Hepatocyte (in vitro differentiated cells): ENCODE results near the gene EXD3. TPM values are rescaled to one million over a fixed set of nuclear protein-coding genes. Genes with fewer than 3 reads are reported as not detected.
"Not testable (repeated sequence)": the region's sequence is repeated elsewhere in the genome, so short reads cannot be mapped to it uniquely, and the experiment has no call there.

Experiments
- DNase-seq: peaks from one replicate; pipeline ENCODE4 v3.0.0-alpha.2; 2016; ENCODE audit warnings: low spot score
- H2AFZ ChIP-seq: fragments of 200-600 bp; sonication (generic); 2 replicates; pipeline ENCODE4 v1.6.0; 2016; ENCODE audit warnings: antibody characterized with exemption, mild to moderate bottlenecking
- H3K27ac ChIP-seq: fragments of 200-600 bp; sonication (generic); 2 replicates; pipeline ENCODE4 v1.5.1; 2016; ENCODE audit warnings: mild to moderate bottlenecking
- H3K27me3 ChIP-seq: fragments of 200-600 bp; sonication (generic); 2 replicates; pipeline ENCODE4 v1.6.1; 2016
- H3K36me3 ChIP-seq: fragments of 200-600 bp; sonication (generic); replicated peaks from 2 replicates; pipeline ENCODE4 v1.5.1; 2016; ENCODE audit warnings: low read depth; ENCODE audit not compliant: insufficient read depth
- H3K4me1 ChIP-seq: fragments of 200-600 bp; sonication (generic); 2 replicates; pipeline ENCODE4 v1.5.1; 2016; ENCODE audit warnings: mild to moderate bottlenecking, moderate library complexity; ENCODE audit not compliant: insufficient read depth
- H3K4me2 ChIP-seq: fragments of 200-600 bp; sonication (generic); 2 replicates; pipeline ENCODE4 v1.6.0; 2016
- H3K4me3 ChIP-seq: fragments of 200-600 bp; sonication (generic); 2 replicates; pipeline ENCODE4 v1.5.1; 2016; ENCODE audit warnings: mild to moderate bottlenecking
- H3K79me2 ChIP-seq: fragments of 200-600 bp; sonication (generic); 2 replicates; pipeline ENCODE4 v1.6.0; 2017; ENCODE audit warnings: mild to moderate bottlenecking
- H3K9me2 ChIP-seq: fragments of 200-600 bp; sonication (generic); replicated peaks from 2 replicates; pipeline ENCODE4 v1.6.0; 2017; ENCODE audit warnings: mild to moderate bottlenecking; ENCODE audit not compliant: insufficient read depth
- H3K9me3 ChIP-seq: fragments of 200-600 bp; sonication (generic); 2 replicates; pipeline ENCODE4 v1.5.1; 2016; ENCODE audit warnings: low read depth, mild to moderate bottlenecking
- H4K20me1 ChIP-seq: fragments of 200-600 bp; sonication (generic); 2 replicates; pipeline ENCODE4 v1.6.0; 2016; ENCODE audit warnings: mild to moderate bottlenecking; ENCODE audit not compliant: insufficient read depth, poor library complexity, severe bottlenecking
- EZH2 ChIP-seq: fragments of 200-600 bp; sonication (generic); IDR thresholded peaks from 2 replicates; pipeline ENCODE4 v1.6.1; 2016; ENCODE audit warnings: antibody characterized with exemption, mild to moderate bottlenecking, borderline replicate concordance
- EZH2phosphoT487 ChIP-seq: fragments of 200-600 bp; sonication (generic); IDR thresholded peaks from one replicate; pipeline ENCODE4 v1.6.1; 2018; ENCODE audit warnings: antibody characterized with exemption, mild to moderate bottlenecking, low read depth, moderate library complexity; ENCODE audit not compliant: unreplicated experiment, severe bottlenecking
- WGBS: methylation state at CpG from one replicate; pipeline ENCODE4 v1.1.6; 2016; ENCODE audit warnings: low lambda C conversion rate; ENCODE audit errors: missing lambda C conversion rate; 5-methylcytosine and 5-hydroxymethylcytosine counted together
- polyA plus RNA-seq: library from polyadenylated mRNA; unstranded; fragments of >200 nt; fragmentation: Nextera tagmentation; extraction: Ambion mirVana; gene quantifications from 2 replicates; pipeline ENCODE4 v1.2.1, GENCODE V29; 2016
- total RNA-seq: library from RNA; depleted of rRNA; stranded (reverse); fragments of >200 nt; gene quantifications from 2 replicates; pipeline ENCODE4 v1.2.3, GENCODE V29; 2014
- TF ChIP-seq, protein P1 (sequence below): fragments of 200-600 bp; sonication (generic); IDR thresholded peaks from 2 replicates; pipeline ENCODE4 v1.5.1; 2016; ENCODE audit warnings: antibody characterized with exemption, mild to moderate bottlenecking; ENCODE audit not compliant: poor library complexity

Gene EXD3
- total and polyA plus RNA-seq, 2 experiments from 2014 or later: 11.8 to 21.6 TPM

DNA sequence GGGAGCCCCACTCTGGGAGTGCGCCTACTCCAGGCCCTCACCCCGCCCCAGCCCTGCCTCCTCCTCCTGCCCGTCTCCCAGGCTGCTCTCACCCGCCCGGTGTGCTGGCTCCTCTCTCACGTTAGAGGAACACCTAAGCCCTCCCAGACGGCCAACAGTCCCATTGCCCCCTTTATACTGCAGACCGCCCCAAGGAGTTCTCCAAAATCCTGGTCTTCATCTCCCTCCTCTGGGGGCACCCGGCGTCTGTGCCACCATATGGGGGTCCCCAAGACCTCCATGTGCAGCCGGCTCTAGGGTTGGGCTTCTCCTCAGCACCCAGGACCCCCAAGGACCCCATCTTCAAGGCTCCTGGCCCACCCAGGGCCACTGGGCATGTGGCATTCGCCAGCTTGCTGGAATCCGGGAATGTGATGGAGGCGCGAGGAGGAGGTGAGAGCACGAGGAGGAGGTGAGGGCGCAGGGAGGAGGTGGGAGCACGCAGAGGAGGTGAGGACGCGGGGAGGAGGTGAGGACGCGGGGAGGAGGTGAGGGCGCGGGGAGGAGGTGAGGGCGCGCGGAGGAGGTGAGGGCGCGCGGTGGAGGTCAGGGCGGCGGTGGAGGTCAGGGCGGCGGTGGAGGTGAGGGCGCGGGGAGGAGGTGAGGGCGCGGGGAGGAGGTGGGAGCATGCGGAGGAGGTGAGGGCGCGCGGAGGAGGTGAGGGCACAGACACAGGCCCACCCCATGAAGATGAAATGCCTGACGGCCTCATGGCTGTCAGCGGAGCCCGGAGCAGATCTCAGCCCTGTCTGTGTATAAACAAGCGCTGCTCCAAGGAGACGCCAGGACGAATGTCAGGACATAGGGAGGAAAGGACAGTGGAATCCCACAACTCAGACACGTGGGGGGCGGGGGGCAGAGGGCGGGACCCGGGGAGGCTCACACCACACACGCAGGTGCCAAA lies 41.2 kb downstream of the EXD3 start:
- TF ChIP-seq EZH2: no peak
- TF ChIP-seq, protein P1, sequence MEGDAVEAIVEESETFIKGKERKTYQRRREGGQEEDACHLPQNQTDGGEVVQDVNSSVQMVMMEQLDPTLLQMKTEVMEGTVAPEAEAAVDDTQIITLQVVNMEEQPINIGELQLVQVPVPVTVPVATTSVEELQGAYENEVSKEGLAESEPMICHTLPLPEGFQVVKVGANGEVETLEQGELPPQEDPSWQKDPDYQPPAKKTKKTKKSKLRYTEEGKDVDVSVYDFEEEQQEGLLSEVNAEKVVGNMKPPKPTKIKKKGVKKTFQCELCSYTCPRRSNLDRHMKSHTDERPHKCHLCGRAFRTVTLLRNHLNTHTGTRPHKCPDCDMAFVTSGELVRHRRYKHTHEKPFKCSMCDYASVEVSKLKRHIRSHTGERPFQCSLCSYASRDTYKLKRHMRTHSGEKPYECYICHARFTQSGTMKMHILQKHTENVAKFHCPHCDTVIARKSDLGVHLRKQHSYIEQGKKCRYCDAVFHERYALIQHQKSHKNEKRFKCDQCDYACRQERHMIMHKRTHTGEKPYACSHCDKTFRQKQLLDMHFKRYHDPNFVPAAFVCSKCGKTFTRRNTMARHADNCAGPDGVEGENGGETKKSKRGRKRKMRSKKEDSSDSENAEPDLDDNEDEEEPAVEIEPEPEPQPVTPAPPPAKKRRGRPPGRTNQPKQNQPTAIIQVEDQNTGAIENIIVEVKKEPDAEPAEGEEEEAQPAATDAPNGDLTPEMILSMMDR: no peak
- no peak for TF ChIP-seq EZH2phosphoT487
- 92% methylated on average over 28 of the region's 53 CpGs for whole genome bisulfite sequencing

DNA sequence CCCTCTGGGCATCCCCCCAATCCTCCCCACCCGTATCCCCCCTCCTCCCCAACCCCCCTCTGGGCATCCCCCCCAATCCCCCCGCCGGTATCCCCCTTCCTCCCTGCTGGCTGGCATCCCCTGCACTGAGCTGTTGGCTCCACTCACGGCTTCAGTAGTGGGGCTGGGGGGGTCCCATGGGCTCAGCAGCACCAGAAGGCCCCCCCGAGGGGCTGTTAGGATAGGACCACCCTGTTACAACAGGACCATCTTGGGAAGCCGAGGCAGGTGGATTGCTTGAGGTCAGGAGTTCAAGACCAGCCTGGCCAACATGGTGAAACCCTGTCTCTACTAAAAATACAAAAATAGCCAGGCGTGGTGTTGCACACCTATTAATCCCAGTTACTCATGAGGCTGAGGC lies 42.4 kb downstream of the EXD3 start:
- H3K4me3 ChIP-seq: no peak overlapping the region
- no peak for TF ChIP-seq EZH2
- TF ChIP-seq EZH2phosphoT487: no peak
- H3K27me3 ChIP-seq: no peaks in the 10 kb centered on the region
- no peaks in the 10 kb centered on the region for H3K4me1 ChIP-seq
- H4K20me1 ChIP-seq: no peaks in the 10 kb centered on the region
- no peak overlapping the region for H3K4me2 ChIP-seq
- H3K79me2 ChIP-seq: no peaks in the 10 kb centered on the region
- no peak overlapping the region for H3K27ac ChIP-seq
- DNase-seq: no peak
- no peak overlapping the region for H2AFZ ChIP-seq
- H3K36me3 ChIP-seq: no peaks in the 10 kb centered on the region
- no peaks in the 10 kb centered on the region for H3K9me3 ChIP-seq
- 88% methylated on average over 4 of the region's 7 CpGs for WGBS
- H3K9me2 ChIP-seq: no peaks in the 10 kb centered on the region

More for the DNA sequence above, 41.2 kb downstream of the EXD3 start:
- no peak overlapping the region for H3K27ac ChIP-seq
- no peaks in the 10 kb centered on the region for H4K20me1 ChIP-seq
- no peaks in the 10 kb centered on the region for H3K9me2 ChIP-seq
- no peak overlapping the region for H3K4me2 ChIP-seq
- no peaks in the 10 kb centered on the region for H3K79me2 ChIP-seq
- no peak overlapping the region for H3K4me3 ChIP-seq
- no peaks in the 10 kb centered on the region for H3K27me3 ChIP-seq
- H2AFZ ChIP-seq: no peak overlapping the region
- no peaks in the 10 kb centered on the region for H3K9me3 ChIP-seq
- no peaks in the 10 kb centered on the region for H3K36me3 ChIP-seq
- DNase-seq: no peak
- no peaks in the 10 kb centered on the region for H3K4me1 ChIP-seq

DNA sequence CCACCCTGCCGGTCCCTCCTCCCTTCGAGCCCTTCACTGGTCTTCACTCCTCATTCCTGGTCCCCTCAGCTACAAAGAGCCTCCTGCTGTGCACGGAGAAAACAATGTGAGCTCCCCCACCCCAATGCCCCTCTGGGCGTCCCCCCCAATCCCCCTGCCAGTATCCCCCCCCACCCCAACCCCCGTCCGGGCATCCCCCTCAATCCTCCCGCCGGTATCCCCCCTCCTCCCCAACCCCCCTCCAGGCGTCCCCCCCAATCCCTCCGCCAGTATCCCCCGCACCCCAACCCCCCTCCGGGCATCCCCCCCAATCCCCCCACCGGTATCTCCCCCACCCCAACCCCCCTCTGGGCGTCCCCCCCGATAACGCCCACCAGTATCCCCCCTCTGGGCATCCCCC lies 42.8 kb downstream of the EXD3 start:
- no peak overlapping the region for H3K4me3 ChIP-seq
- H4K20me1 ChIP-seq: no peaks in the 10 kb centered on the region
- no peak overlapping the region for H3K27ac ChIP-seq
- no peak overlapping the region for H2AFZ ChIP-seq
- no peaks in the 10 kb centered on the region for H3K36me3 ChIP-seq
- H3K79me2 ChIP-seq: no peaks in the 10 kb centered on the region
- no peaks in the 10 kb centered on the region for H3K4me1 ChIP-seq
- H3K9me3 ChIP-seq: no peaks in the 10 kb centered on the region
- H3K27me3 ChIP-seq: no peaks in the 10 kb centered on the region
- H3K4me2 ChIP-seq: no peak overlapping the region
- 68% methylated on average over 6 of the region's 16 CpGs for WGBS
- no peaks in the 10 kb centered on the region for H3K9me2 ChIP-seq
- no peak for TF ChIP-seq EZH2phosphoT487
- no peak for TF ChIP-seq EZH2
- TF ChIP-seq, protein P1: no peak
- no peak for DNase-seq

DNA sequence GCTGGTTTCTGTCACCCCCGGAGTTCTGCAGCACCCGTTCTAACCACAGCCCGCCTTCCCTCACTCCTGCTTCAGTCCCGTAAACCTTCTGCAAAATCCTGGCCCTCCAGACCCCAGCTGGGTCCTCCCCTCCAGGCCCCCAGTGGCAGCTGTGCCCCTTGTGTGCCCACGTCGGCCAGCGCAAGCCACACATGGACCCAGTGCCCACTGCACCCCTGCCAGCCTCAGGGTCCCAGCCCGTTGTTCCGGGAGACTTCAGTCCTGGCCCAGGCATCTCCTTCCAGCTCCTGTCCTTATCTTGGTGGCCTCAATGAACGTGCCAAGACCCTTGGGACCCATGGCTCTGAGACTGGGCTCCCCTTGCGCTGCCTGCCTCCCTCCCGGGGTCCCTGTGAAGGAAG lies 43.2 kb downstream of the EXD3 start:
- Histone ChIP-seq H3K9me2 (no peaks in the 10 kb centered on the region), H2AFZ (no peak overlapping the region), H3K9me3 (no peaks in the 10 kb centered on the region), H3K4me2 (no peak overlapping the region), H3K4me1 (no peaks in the 10 kb centered on the region), H3K27ac (no peak overlapping the region), H3K36me3 (no peaks in the 10 kb centered on the region), H3K27me3 (no peaks in the 10 kb centered on the region), H3K4me3 (no peak overlapping the region), H3K79me2 (no peaks in the 10 kb centered on the region), H4K20me1 (no peaks in the 10 kb centered on the region)
- no peak for DNase-seq
- TF ChIP-seq, protein P1: no peak
- TF ChIP-seq EZH2 (no peak), EZH2phosphoT487 (no peak)
- WGBS: 86% methylated on average over 12 of the region's 12 CpGs

DNA sequence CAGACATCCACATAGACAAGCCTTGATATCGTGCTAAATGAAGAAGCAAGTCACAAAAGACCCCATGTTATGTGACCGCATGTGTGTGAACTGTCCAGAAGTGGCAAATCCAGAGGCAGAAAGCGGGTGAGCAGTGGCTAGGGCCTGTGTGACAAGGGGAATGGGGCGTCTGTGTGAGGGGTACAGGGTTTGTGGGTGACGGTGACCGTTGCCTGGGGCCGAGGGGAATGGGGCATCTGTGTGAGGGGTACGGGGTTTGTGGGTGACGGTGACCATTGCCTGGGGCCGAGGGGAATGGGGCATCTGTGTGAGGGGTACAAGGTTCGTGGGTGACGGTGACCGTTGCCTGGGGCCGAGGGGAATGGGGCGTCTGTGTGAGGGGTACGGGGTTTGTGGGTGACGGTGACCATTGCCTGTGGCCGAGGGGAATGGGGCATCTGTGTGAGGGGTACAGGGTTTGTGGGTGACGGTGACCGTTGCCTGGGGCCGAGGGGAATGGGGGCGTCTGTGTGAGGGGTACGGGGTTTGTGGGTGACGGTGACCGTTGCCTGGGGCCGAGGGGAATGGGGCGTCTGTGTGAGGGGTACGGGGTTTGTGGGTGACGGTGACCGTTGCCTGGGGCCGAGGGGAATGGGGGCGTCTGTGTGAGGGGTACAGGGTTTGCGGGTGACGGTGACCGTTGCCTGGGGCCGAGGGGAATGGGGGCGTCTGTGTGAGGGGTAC lies 44.1 kb downstream of the EXD3 start:
- 94% methylated on average over 7 of the region's 37 CpGs for WGBS
- H4K20me1 ChIP-seq, DNase-seq, H3K36me3 ChIP-seq, H3K9me3 ChIP-seq, H3K4me3 ChIP-seq, H3K4me2 ChIP-seq, H3K79me2 ChIP-seq, H3K27me3 ChIP-seq, H3K4me1 ChIP-seq, H3K27ac ChIP-seq, H3K9me2 ChIP-seq, H2AFZ ChIP-seq: not testable (repeated sequence)
